ENCODE results near the gene TRMT61A.
"Not testable (repeated sequence)": the region's sequence is repeated elsewhere in the genome, so short reads cannot be mapped to it uniquely, and the experiment has no call there.

TRMT61A gene

GRCh38 chr14:103509864-103510723 is 18.9 kb upstream of the TRMT61A start:
- no peak for DNase-seq

DNA sequence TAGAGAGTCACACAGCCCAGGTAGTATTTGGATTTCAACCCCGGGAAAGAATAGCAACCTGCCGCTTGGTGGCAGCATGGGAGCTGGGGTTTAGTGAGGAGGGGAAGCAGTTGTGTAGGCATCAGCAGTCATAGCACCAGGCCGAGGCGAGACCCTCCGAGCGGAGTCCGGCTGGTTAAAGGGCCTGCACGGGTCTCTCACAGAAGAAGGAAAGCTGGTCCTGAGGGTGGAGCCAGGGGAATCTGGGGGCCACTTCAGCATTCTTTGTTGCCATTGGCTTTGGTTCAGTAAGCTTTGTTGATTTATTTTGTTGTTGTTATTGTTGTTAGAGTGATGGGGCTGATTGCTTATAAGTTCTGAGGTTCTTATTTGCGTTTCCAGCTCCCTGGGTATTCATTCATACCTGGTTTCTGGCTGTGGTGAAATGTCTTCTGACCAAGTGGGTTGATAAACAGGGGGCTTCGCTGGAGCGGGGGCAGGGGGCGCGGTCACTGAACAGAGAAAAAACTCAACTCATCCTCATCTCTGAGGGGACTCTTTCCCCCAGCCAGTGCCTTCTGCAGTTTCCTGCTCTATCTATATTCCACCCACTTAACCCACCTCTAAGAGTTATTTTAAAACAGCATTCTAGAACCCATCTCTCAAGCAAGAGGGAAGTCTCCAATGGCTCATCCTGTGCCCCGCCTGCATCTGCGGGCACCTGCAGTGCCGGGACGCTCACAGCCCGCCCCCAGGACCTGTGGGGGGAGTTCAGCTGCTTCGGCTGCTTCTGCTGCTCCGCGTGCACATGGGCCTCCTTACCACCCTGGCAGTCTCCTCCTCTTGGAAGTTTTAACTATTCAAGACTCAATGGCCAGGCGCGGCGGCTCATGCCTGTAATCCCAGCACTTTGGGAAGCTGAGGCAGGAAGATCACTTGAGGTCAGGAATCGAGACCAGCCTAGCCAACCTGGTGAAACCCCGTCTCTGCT is 18.0 kb upstream of the TRMT61A start:
- DNase-seq, result no peak

GRCh38 chr14:103512180-103512579 is 16.8 kb upstream of the TRMT61A start:
- not testable (repeated sequence) for DNase-seq

GRCh38 chr14:103512701-103513611 is 16.0 kb upstream of the TRMT61A start:
- peak; percentile 34 to 46 for DNase-seq

DNA sequence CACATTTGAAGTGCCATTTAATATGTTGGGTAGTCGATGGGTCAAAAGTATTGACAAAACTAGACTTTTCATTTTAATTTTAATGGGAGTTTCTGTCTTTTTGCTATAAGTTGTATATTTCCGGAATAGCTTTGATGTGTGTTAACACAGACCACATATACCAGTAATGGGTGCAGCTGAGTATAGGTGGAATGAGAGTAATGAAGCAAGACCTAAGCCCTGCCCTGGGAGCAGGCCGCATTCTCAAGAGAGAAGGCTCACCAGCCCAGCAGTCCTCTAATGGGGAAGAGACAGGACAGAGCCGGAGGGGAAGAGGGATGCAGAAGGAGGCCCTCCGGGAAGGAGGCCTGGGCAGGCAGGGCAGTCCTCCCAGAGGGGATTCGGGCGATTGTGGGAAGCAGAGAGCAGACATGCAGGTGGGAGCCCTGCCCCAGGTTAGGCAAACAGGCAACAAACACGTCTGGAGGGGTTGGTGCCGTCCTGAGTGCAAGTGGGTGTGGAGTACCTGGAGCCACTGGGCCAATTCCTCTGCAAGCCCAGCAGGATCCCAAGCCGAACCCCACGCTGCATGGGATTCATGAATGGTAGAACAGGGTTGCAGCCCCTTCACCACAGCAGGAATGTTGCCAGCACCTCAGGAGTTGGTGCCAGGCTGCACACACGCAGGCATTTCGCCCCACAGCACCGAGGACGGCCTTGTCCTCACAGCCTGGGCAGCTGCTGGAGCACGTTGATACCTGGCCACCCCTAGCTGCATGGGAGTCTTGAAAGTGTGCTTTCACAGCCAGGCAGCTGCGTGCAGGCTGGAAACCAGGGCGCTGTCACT is 14.2 kb upstream of the TRMT61A start:
- no peak for DNase-seq

DNA sequence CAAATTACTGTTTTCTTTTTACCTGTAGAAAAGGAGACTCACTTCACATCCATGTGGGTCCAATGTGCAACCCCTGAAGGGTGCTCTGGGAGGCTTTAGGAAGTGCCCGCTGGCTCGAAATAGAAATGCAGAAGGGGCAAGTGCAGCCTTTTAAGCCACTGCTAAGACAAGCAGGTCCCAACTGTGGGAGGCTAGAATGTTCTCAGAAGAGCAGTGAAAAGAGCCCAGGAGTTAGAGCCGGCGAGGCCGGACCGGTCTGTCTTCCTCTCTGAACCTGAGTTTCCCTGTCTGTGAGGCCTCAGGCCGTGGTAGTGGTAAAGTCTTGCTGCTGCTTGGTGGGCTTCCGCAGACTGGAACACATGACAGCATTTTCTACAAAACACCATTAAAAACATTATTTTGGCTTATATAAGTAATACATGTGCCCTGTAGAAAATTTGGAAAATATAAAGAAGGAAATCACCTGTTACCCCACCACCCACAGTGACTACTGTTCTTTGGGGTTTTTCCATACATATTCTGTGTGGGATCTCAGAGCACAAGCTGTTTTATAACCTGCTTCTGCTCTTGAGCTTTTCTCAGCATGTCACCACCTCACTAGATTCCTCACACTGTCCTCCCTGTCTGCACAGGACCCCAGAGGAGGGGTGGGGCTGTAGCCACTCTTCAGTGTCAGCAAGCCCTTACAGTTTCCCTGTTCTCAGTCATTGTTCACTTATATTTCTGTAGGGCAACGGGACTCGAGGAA is 12.4 kb upstream of the TRMT61A start:
- DNase-seq, result peak; percentile 20 to 22

DNA sequence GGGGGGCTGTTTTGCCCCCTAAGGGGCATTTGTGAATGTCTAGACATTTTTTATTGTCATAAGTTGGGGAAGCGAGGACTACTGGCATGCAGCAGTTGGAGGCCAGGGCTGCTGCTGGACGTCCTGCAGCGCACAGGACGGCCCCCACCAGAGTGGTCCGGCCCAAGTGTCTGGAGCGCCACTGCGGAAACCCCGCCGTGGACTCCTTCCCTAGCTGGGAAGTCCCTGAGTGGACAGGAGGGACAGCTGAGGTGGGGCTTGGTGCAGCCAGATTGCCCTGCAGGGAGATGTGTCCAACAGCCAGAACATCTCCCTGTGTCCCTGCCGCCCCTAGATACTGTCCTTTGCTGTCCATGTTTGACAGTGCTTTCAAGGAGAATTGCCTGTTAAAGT is 11.8 kb upstream of the TRMT61A start:
- DNase-seq, result no peak

- DNase-seq, result no peak
Measured at GRCh38 chr14:103517721-103518421, 11.1 kb upstream of the TRMT61A start.

DNA sequence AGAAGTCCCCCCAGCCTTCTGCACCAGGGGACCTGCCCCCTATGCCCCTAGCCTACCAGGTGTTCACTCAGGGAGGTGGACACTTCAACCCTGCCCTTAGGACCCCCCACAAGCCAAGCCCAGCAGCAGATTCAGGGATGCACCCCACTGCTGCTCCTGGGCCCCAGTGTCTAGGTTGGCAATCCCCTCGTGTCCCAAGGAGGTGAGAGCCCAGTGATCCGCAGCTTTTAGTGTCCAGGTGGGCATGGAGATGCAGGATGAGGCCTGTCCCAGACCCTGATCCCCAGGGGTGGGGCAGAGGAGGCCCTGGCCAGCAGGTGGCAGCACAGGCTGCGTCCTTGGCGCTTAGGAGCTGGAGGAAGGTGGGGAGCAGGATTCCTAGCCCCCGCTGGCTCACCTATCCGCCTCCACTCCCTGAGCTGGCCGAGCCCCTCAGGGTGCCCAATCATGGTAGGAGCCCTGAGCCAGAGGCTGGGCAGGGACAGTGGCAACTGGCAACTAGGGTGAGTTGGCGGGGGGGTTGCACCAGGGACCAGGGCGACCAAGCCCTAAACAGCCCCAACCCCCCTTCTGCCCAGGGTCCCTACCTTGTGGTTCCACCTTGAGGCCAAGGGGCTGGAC is 10.5 kb upstream of the TRMT61A start:
- DNase-seq, result peak; percentile 41 to 43

DNA sequence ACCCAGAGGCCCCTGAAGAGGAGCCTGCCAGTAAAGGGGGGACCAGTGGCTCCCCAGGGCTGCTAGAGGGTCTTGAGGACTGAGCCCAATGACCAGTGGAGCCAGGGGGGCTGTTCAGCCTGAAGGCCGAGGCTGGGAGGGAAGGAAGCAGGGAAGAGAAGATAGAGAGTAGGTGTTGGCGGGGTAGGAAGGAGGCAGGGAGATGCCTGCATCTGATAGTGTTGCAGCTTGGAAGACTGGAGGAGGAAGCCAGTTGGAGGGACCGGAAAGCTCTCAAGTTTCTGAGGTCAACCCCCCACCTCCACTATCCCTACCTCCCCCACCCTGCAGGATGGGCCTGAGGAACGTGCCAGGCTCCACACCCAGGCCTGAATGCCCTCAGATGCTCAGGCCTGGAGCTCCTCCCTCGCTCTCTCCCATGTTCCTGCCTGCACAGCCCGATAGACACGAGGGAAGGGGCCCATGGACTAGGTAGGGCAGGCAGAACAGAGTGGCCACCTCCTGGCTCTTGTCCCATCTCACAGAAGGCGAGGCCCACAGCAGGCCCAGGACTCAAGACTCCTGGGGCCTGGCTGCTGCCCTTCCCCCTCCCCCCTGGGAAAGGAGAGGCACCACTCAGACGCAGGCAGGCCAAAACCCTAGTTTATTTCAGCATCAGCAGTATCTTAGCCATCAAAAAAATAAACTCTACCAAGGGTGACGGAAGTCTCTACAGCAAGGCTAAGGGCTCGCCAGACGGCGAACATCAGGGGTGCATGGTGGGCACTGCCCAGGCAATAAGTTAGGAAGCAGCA is 9.8 kb upstream of the TRMT61A start:
- DNase-seq, result peak; percentile 85 to 88

DNA sequence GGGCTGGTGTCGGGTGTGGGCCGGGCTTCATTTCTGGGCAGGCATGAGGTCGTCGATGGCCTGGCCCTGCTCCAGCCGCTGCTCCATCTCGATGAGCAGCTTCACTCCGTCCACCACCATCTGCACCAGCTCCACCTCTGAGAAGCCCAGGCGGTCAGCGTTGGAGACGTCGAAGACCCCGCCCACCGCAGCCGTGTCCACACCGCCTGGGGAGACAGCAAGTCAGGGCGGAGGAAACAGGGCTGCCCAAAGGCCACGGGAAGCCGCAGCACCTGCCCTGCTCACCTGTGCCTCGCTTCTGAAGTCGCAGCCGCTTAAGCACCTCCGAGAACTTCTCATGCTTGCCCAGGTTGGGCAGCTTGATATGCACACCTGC is 9.2 kb upstream of the TRMT61A start:
- no peak for DNase-seq

DNA sequence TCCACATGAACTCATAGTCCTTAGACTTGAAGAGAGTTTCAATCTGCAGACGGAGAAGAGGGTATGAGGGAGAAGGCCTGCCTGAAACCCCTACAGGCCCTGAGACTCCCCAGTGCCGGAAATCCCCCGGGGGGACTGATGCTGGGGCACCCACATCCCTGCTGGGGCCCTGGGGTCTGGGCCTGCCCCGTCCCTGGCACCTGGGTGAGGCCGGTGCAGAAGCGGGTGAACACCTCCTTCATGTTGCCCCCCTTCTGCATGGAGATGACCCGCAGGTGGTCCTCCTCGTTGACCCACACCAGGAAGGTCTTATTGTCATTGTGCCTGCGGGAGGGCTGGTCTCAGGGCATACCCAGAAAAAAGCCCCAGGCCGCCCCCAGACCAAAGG is 8.7 kb upstream of the TRMT61A start:
- DNase-seq, result no peak

GRCh38 chr14:103520657-103521437 is 8.1 kb upstream of the TRMT61A start:
- DNase-seq, result peak; percentile 48 to 69

DNA sequence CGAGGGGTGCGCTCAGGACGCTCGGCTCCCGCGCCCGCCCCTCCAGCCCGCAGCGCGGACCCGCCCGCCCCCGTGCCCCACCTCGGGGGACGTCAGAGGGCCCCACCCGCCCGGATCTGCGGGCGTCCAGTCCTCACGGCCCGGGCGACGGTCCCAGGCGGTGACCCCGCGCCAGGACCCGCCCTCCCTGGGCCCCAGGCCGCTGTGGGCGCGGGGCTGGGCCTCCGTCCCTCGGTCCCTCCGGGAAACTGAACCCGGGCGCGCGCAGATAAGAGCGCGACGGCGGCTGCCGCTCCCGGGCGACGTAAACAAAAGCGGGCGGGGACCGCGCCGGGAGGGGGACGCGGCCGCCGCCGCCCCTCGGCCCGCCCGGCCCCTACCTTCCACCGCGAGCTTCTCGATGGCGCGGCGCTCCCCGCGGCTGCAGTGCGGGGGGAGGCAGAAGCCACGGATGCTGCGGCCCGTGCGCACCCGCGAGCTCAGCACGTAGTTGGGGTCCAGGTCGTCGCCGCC is 7.5 kb upstream of the TRMT61A start:
- no peak for DNase-seq

DNA sequence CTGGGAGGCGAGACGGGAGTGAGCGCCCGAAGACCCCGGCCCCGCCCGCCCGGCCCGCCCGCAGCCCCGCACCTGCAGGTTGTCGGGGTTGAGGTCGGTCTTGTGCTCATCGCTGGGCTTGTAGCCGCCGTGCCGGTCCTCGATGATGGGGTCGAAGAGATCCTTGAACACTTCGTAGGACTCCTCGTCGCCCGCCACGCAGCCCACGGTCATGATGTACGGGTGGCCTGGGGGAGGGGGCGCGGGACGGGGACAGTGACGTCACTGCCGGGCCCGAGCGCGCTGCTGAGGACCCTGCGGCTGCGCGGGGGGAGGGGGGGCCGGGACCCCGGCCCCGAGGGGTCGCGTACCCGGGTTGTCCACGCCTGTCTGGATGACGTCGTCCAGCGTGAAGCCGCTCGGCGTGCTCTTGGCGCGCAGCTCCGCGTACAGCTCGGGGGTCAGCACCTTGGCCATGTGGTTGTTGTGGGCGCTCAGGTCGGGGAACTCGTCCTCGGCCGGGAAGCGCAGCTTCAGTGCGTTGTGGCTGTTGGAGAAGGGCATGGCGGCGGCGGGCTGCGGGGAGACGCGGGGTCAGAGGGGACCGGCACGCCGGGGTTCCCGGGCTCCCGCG is 6.9 kb upstream of the TRMT61A start:
- DNase-seq, result no peak

GRCh38 chr14:103522649-103523574 is 6.1 kb upstream of the TRMT61A start, which contains the start of gene CKB:
Gene CKB (minus strand): TSS chr14:103522830. CDS start chr14:103522493, 337 bp downstream.
- DNase-seq, result peak; percentile 41 to 61

Measured in Kasumi-1 (cell line).